Measurements from ENCODE around the gene TOP1. TPM values are rescaled to one million over a fixed set of nuclear protein-coding genes. Genes with fewer than 3 reads are reported as not detected.

Gene TOP1
- total RNA-seq, 6 experiments from 2014 or later = 17.3 to 29.7 (median 25.5) TPM

GRCh38 chr20:40990542-40991120, 38.0 kb upstream of the TOP1 start:
- ATAC-seq = peak; percentile 98 to 99 (median 99)

DNA sequence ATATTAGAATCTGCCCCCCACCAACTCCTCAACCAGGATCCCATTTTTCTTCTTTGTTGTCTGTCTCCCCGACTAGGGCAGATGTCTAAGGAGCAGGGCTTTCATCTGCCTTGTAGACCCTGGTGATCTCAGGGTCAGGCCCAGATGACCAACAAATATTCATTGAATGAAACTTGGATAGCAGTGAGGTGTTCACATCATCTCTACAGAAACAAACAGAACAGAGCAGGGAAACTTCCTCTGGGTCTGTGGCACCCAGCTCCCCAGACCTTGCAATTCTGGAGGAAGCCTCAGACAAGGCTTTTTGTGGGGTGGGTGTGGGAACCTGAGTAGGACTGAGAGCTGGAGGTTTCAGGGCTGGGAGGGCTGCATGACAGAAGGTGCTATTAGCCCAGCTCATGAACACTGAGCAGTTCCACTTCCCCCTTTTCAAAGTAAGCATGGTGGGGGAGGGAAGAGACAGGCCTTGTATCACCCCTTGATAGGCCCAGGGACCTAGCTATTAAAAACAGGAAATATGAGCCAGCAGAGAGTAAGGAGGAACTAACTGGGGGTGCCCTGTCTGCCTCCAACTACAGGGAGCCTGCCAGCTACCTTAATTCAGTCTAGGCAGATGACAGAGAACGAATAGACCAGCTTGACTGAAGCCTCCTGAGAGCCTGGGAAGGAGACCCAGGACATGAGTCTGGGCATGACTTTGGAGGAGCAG, 37.3 kb upstream of the TOP1 start:
- Histone ChIP-seq H3K27me3 (no peaks in the 10 kb centered on the region), H3K4me1 (no peaks in the 10 kb centered on the region), H3K27ac (peak overlapping the region in 1 of 3 donors; percentile 43), H3K4me3 (no peak overlapping the region), H3K36me3 (no peaks in the 10 kb centered on the region), H3K9me3 (no peaks in the 10 kb centered on the region)
- DNase-seq = no peak
- ATAC-seq = peak; percentile 60 to 77 (median 70)
- peak; percentile 13 for TF ChIP-seq POLR2A (IDR thresholded peaks at IDR 0.05)
- TF ChIP-seq CTCF (IDR thresholded peaks at IDR 0.05) = no peak
- intact Hi-C loops (cut with DNase I) = loop anchor here in 1 of 2 donors (10.0 kb wide), 1 partner anchor 103 kb away; no protein-coding TSS in a partner anchor
- WGBS (ENCODE audit: insufficient coverage, low coverage, low lambda C conversion rate, missing lambda C conversion rate) = 61% methylated on average over 2 of the region's 2 CpGs

More at GRCh38 chr20:40990542-40991120, 38.0 kb upstream of the TOP1 start:
- 0% methylated on average over 6 of the region's 10 CpGs for WGBS (ENCODE audit: insufficient coverage, low coverage, low lambda C conversion rate, missing lambda C conversion rate)
- Histone ChIP-seq H3K9me3 (no peaks in the 10 kb centered on the region), H3K4me3 (no peak overlapping the region), H3K36me3 (no peaks in the 10 kb centered on the region), H3K27me3 (no peaks in the 10 kb centered on the region), H3K4me1 (no peaks in the 10 kb centered on the region), H3K27ac (no peak overlapping the region)
- TF ChIP-seq CTCF (IDR thresholded peaks at IDR 0.05) (peak; percentile 79 to 86 (median 84)), POLR2A (IDR thresholded peaks at IDR 0.05) (no peak)
- intact Hi-C loops (cut with DNase I) = loop anchor here in 1 of 2 donors (10.0 kb wide), 1 partner anchor 104 kb away; no protein-coding TSS in a partner anchor
- DNase-seq = peak; percentile 75 to 79 (median 77)

DNA sequence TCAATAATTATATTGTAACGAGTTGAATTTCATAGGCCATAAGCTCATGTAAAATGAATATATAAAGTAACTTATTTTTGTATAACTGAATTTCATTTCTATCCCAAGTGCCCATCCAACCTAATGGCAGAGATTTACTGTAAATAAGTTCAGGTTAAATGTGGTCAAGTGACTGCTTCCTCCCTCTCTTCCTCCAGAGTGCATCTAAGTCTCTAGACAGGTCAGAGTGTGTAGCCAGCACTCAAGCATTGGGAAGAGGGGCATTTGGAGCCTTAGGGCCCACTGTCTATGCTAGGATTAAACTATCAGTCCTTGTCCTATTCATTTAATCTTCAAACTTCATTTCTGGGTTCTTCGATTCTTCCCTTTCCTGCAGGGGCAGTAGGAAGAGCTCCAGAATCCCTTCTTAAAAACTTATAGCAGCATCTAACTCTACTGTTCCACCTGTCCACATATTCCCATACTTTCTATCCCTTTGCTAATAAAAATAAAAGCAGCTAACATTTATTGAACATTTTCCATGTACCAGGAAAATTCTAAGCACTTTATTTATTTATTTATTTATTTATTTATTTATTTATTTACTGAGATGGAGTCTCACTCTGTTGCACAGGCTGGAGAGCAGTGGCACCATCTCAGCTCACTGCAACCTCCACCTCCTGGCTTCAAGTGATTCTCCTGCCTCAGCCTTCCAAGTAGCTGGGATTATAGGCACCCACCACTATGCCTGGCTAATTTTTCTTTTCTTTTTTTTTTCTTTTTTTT, 36.1 kb upstream of the TOP1 start:
- H3K27ac ChIP-seq = no peak overlapping the region
- intact Hi-C loops (cut with DNase I) = loop anchor here in 1 of 2 donors (10.0 kb wide), 1 partner anchor 102 kb away; no protein-coding TSS in a partner anchor
- 75% methylated on average over 2 of the region's 2 CpGs for WGBS (ENCODE audit: insufficient coverage, low coverage, low lambda C conversion rate, missing lambda C conversion rate)
- no peaks in the 10 kb centered on the region for H3K4me1 ChIP-seq
- no peaks in the 10 kb centered on the region for H3K9me3 ChIP-seq
- no peak for ATAC-seq
- no peak for DNase-seq
- TF ChIP-seq CTCF (IDR thresholded peaks at IDR 0.05) = no peak
- no peak for TF ChIP-seq POLR2A (IDR thresholded peaks at IDR 0.05)
- H3K27me3 ChIP-seq = no peaks in the 10 kb centered on the region
- H3K4me3 ChIP-seq = no peak overlapping the region
- H3K36me3 ChIP-seq = no peaks in the 10 kb centered on the region

- intact Hi-C loops (cut with DNase I) = loop anchor here in 1 of 2 donors (10.0 kb wide), 1 partner anchor 101 kb away; no protein-coding TSS in a partner anchor
- no peak for DNase-seq
- no peaks in the 10 kb centered on the region for H3K27me3 ChIP-seq
- H3K4me3 ChIP-seq = no peak overlapping the region
- no peak overlapping the region for H3K27ac ChIP-seq
- TF ChIP-seq CTCF (IDR thresholded peaks at IDR 0.05) (no peak), POLR2A (IDR thresholded peaks at IDR 0.05) (no peak)
- WGBS (ENCODE audit: insufficient coverage, low coverage, low lambda C conversion rate, missing lambda C conversion rate) = 92% methylated on average over 5 of the region's 5 CpGs
- no peaks in the 10 kb centered on the region for H3K9me3 ChIP-seq
- no peaks in the 10 kb centered on the region for H3K36me3 ChIP-seq
- no peaks in the 10 kb centered on the region for H3K4me1 ChIP-seq
- ATAC-seq = no peak
Measured at GRCh38 chr20:40993794-40994540, 34.7 kb upstream of the TOP1 start.

Measured in right lobe of liver (tissue), 6 donors.